Keratinocyte (primary cell): ENCODE results near the gene LCK.

Experiments used
- CTCF ChIP-seq, 3 experiments: IDR thresholded peaks in 1 of 3; conservative IDR thresholded peaks in 1 of 3; optimal IDR thresholded peaks in 1 of 3; 2 replicates in 2 of 3; 3 replicates in 1 of 3; pipeline versions ENCODE3 to v1.5.1; 2011; ENCODE audit warnings: low read length in 3 of 3, mild to moderate bottlenecking in 3 of 3, moderate library complexity in 2 of 3, control low read depth in 1 of 3, inconsistent platforms in 1 of 3; ENCODE audit not compliant: insufficient read depth in 2 of 3; ENCODE audit errors: extremely low read depth in 1 of 3
- EZH2 ChIP-seq: IDR thresholded peaks from one replicate; pipeline ENCODE4 v1.6.1; 2012; ENCODE audit warnings: inconsistent platforms, mild to moderate bottlenecking, low read length, moderate library complexity

GRCh38 chr1:32228771-32229170, 22.3 kb upstream of the LCK start:
- TF ChIP-seq EZH2 (no peak), CTCF (optimal IDR thresholded peaks at IDR 0.05 in 1 of 3, IDR thresholded peaks at IDR 0.05 in 1 of 3, conservative IDR thresholded peaks at IDR 0.05 in 1 of 3; ENCODE audit: extremely low read depth in 1 of 3, insufficient read depth in 2 of 3, low read length in 3 of 3) (no peak)
